PC-9 (cell line): ENCODE results near the gene PTOV1. TPM values are rescaled to one million over a fixed set of nuclear protein-coding genes. Genes with fewer than 3 reads are reported as not detected.

Experiments used
- BruUV-seq: library from RNA; stranded (reverse); fragments of 400-500 nt; replicated peaks from 2 replicates; lab custom pipeline; 2021; lab: Mats Ljungman, UMichigan
- CTCF ChIA-PET: fragments of 300-600 bp; sonication (Branson Sonifier 250); formaldehyde crosslinking; loops from one replicate; lab custom pipeline; 2022; ENCODE audit warnings: antibody characterized with exemption; lab: Charles Lee
- POLR2A ChIA-PET: fragments of 300-600 bp; sonication (Branson Sonifier 250); formaldehyde crosslinking; loops from one replicate; lab custom pipeline; 2022; ENCODE audit warnings: antibody characterized with exemption; ENCODE audit not compliant: unreplicated experiment; lab: Charles Lee
- DNase-seq, 2 experiments: peaks; one replicate each; pipeline versions ENCODE4 v3.0.0 to v3.0.0-alpha.2; 2015 to 2022; ENCODE audit warnings: mixed read lengths in 1 of 2
- H2AFZ ChIP-seq: fragments of 200-600 bp; sonication (generic); 2 replicates; pipeline ENCODE4 v1.8.1; 2017; ENCODE audit warnings: antibody characterized with exemption
- H3F3A ChIP-seq: fragments of 200-600 bp; sonication (generic); 2 replicates; pipeline ENCODE4 v1.8.1; 2017; ENCODE audit warnings: antibody characterized with exemption, mild to moderate bottlenecking, low read depth; ENCODE audit not compliant: insufficient read depth
- H3K27ac ChIP-seq: fragments of 200-600 bp; sonication (generic); 2 replicates; pipeline ENCODE4 v1.6.1; 2016; ENCODE audit warnings: mixed run types
- H3K27me3 ChIP-seq: fragments of 200-600 bp; sonication (generic); 2 replicates; pipeline ENCODE4 v1.6.1; 2016; ENCODE audit warnings: low read depth, mixed run types; ENCODE audit not compliant: insufficient read depth
- H3K36me3 ChIP-seq: fragments of 200-600 bp; sonication (generic); 2 replicates; pipeline ENCODE4 v1.6.1; 2016; ENCODE audit warnings: low read depth, mixed run types
- H3K4me1 ChIP-seq: fragments of 200-600 bp; sonication (generic); replicated peaks from 2 replicates; pipeline ENCODE4 v1.6.1; 2016; ENCODE audit warnings: mixed run types; ENCODE audit not compliant: insufficient read depth
- H3K4me2 ChIP-seq: fragments of 200-600 bp; sonication (generic); 2 replicates; pipeline ENCODE4 v1.6.1; 2017; ENCODE audit warnings: mixed run types
- H3K4me3 ChIP-seq: fragments of 200-600 bp; sonication (generic); 2 replicates; pipeline ENCODE4 v1.6.1; 2016; ENCODE audit warnings: mixed run types
- H3K79me2 ChIP-seq: fragments of 200-600 bp; sonication (generic); 2 replicates; pipeline ENCODE4 v1.6.1; 2017; ENCODE audit warnings: low read depth, mixed run types
- H3K9me2 ChIP-seq: fragments of 200-600 bp; sonication (generic); 2 replicates; pipeline ENCODE4 v1.8.1; 2017; ENCODE audit warnings: mild to moderate bottlenecking; ENCODE audit not compliant: insufficient read depth
- H3K9me3 ChIP-seq: fragments of 200-600 bp; sonication (generic); 2 replicates; pipeline ENCODE4 v1.8.1; 2016; ENCODE audit warnings: low read depth; ENCODE audit not compliant: insufficient read depth
- H4K20me1 ChIP-seq: fragments of 200-600 bp; sonication (generic); 2 replicates; pipeline ENCODE4 v1.8.1; 2017; ENCODE audit not compliant: insufficient read depth
- EZH2 ChIP-seq: fragments of 200-600 bp; sonication (generic); IDR thresholded peaks from 2 replicates; pipeline ENCODE4 v1.8.0; 2017; ENCODE audit warnings: antibody characterized with exemption, low read depth
- intact Hi-C: fragments of 100-400 bp; cut with micrococcal nuclease; formaldehyde crosslinking; loops from one replicate; pipeline ENCODE4 v1.10.0; 2022; ENCODE audit not compliant: unreplicated experiment
- total RNA-seq: library from RNA; stranded (reverse); gene quantifications from 2 replicates; pipeline ENCODE4 v1.2.3, GENCODE V29; 2021
- TF ChIP-seq, protein P1 (sequence below): fragments of 200-600 bp; sonication (generic); conservative IDR thresholded peaks from 2 replicates; pipeline ENCODE4 v1.6.1; 2017; ENCODE audit warnings: mixed run types, antibody characterized with exemption, mild to moderate bottlenecking, moderate library complexity

The PTOV1 gene
- total RNA-seq, 1 experiment from 2014 or later: 155 TPM

DNA sequence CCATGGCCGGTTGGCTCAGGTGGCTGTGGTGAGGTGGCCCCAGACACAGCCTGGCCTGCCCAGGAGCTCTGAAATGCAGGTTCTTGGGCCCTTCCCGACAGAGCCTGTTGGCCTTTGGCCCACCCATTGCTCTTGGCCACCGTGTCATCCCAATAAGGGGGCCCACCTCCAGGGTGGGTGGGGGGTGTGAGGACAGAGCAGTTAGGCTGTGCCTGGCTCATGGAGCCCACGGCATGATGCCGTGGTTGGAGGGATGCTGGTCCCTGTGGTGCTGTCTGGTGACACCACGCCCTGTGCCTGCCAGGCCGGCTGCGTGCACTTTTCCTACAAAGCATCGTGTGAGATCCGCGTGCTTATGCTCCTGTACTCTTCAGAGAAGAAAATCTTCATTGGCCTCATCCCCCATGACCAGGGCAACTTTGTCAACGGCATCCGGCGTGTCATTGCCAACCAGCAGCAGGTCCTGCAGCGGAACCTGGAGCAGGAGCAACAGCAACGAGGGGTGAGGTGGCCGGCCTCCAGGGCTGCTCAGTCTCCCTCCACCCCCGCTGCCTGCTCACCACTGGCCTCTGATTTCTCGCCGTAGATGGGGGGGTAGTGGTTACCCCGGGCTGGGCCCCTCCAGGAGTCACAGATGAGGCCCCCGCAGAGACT is 8.8 kb downstream of the PTOV1 start:
- H2AFZ ChIP-seq: no peak overlapping the region
- ChIA-PET POLR2A (interaction anchor here (0.6 kb wide), 1 partner anchor 131 kb away, joined by 11 read pairs; no protein-coding TSS in a partner anchor), CTCF (interaction anchor here (0.6 kb wide), 1 partner anchor 109 kb away, joined by 22 read pairs; no protein-coding TSS in a partner anchor)
- H3K4me3 ChIP-seq: no peak overlapping the region
- H3K27ac ChIP-seq: peak overlapping the region; percentile 65
- TF ChIP-seq, protein P1, sequence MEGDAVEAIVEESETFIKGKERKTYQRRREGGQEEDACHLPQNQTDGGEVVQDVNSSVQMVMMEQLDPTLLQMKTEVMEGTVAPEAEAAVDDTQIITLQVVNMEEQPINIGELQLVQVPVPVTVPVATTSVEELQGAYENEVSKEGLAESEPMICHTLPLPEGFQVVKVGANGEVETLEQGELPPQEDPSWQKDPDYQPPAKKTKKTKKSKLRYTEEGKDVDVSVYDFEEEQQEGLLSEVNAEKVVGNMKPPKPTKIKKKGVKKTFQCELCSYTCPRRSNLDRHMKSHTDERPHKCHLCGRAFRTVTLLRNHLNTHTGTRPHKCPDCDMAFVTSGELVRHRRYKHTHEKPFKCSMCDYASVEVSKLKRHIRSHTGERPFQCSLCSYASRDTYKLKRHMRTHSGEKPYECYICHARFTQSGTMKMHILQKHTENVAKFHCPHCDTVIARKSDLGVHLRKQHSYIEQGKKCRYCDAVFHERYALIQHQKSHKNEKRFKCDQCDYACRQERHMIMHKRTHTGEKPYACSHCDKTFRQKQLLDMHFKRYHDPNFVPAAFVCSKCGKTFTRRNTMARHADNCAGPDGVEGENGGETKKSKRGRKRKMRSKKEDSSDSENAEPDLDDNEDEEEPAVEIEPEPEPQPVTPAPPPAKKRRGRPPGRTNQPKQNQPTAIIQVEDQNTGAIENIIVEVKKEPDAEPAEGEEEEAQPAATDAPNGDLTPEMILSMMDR: no peak
- no peak for TF ChIP-seq EZH2
- H4K20me1 ChIP-seq: peaks cover 77% of the 10 kb centered on the region
- H3K4me2 ChIP-seq: no peak overlapping the region
- peaks cover 73% of the 10 kb centered on the region for H3F3A ChIP-seq
- no peaks in the 10 kb centered on the region for H3K9me3 ChIP-seq
- H3K9me2 ChIP-seq: no peaks in the 10 kb centered on the region
- peaks cover 18% of the 10 kb centered on the region for H3K36me3 ChIP-seq
- no peak for DNase-seq
- no peaks in the 10 kb centered on the region for H3K27me3 ChIP-seq
- no TSS peak for BruUV-seq
- intact Hi-C loops: no loop called here
- 0 out of 2 replicates have a peak, but pooled peaks cover 4% of the 10 kb centered on the region for H3K4me1 ChIP-seq
- H3K79me2 ChIP-seq: peaks cover 30% of the 10 kb centered on the region

DNA sequence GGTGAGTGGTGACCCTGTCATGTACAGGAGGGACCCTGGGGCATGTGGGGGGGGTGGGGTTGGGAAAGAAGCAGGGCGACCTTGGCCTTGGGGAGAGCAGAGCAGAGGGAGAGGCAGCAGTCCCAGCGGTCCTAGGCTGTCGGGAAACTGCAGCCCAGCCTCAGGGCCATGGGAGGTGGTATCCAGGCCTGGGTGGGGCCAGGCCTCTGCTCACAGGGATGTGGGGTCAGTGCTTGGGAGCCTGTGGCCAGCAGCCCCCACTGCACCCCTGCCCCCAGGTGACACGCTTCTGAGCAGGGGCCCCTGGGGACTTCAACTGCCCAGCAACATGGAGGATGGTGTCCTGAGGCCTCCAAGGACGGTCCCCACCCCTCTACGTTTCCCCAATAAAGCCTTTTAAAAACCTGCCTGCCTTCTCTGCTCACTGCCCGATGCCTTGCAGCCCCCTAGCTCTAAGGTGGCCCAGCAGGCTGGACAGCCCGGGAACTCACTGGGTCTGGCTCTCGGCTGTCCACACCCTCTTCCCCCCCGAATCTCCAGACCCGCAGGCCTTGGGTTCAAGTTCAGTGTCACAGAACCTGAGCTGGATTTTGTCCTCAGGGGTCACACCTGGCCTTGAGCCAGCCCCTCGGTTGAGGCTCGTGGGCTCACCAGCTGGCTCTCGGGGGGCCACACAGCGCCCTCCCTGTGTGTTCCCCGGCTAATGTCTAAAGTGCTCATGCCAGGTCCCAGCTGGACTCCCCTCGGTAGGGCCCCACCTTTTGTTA is 9.6 kb downstream of the PTOV1 start:
- H3K27ac ChIP-seq: no peak overlapping the region
- peaks cover 30% of the 10 kb centered on the region for H3K79me2 ChIP-seq
- DNase-seq: no peak
- BruUV-seq: no TSS peak
- TF ChIP-seq, protein P1: no peak
- TF ChIP-seq EZH2: no peak
- ChIA-PET POLR2A (no interaction called here), CTCF (interaction anchor here (0.6 kb wide), 1 partner anchor 110 kb away, joined by 22 read pairs; no protein-coding TSS in a partner anchor)
- peaks cover 71% of the 10 kb centered on the region for H3F3A ChIP-seq
- H3K36me3 ChIP-seq: peaks cover 21% of the 10 kb centered on the region
- H4K20me1 ChIP-seq: peaks cover 77% of the 10 kb centered on the region
- H3K4me2 ChIP-seq: no peak overlapping the region
- H3K27me3 ChIP-seq: no peaks in the 10 kb centered on the region
- H3K4me1 ChIP-seq: peaks cover 11% of the 10 kb centered on the region; the same call in 1 of the 2 replicates
- H3K4me3 ChIP-seq: no peak overlapping the region
- intact Hi-C loops: no loop called here
- no peaks in the 10 kb centered on the region for H3K9me3 ChIP-seq
- H2AFZ ChIP-seq: no peak overlapping the region
- H3K9me2 ChIP-seq: no peaks in the 10 kb centered on the region

DNA sequence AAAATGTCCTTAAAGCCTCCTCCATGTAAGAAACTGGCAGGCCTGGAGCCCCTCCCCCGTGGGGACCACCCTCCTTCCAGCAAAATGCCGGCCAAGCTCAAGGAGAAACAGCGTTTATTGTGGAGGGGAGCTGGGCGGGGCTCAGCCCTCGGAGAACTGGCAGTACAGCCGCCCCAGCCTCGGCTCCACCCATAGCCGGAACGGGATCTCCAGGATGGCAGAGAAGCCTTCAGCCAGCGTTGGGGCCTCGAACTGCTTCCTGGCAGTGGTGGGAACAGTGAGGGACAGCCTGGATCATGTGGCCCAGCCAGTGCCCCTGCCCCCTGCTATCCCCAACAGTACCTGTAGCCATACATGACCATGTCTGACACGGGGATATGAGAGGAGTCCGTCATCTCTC is 10.1 kb downstream of the PTOV1 start:
- intact Hi-C loops: no loop called here
- Histone ChIP-seq H2AFZ (no peak overlapping the region), H3K4me3 (no peak overlapping the region), H3K4me2 (no peak overlapping the region), H3K9me2 (no peaks in the 10 kb centered on the region), H3K4me1 (peaks cover 17% of the 10 kb centered on the region), H3K79me2 (peaks cover 33% of the 10 kb centered on the region), H4K20me1 (peaks cover 77% of the 10 kb centered on the region), H3K27me3 (no peaks in the 10 kb centered on the region), H3K9me3 (no peaks in the 10 kb centered on the region), H3K36me3 (peaks cover 21% of the 10 kb centered on the region), H3K27ac (no peak overlapping the region), H3F3A (peaks cover 71% of the 10 kb centered on the region)
- DNase-seq: no peak
- ChIA-PET POLR2A (no interaction called here), CTCF (no interaction called here)
- TF ChIP-seq EZH2: no peak
- TF ChIP-seq, protein P1: no peak
- BruUV-seq: no TSS peak
